SK-N-MC (cell line): Measurements from ENCODE around the gene SESTD1.
A peak's percentile ranks its signal among the peaks of the same experiment; 100 is the strongest.

Experiments used
- DNase-seq: peaks from one replicate; pipeline ENCODE4 v3.0.0-alpha.2; 2011; ENCODE audit warnings: low read depth, low spot score
- H3K27ac ChIP-seq: fragments of 200-600 bp; sonication (generic); 2 replicates; pipeline ENCODE4 v1.5.1; 2016; ENCODE audit warnings: mixed run types
- H3K36me3 ChIP-seq: fragments of 200-600 bp; sonication (generic); 2 replicates; pipeline ENCODE4 v1.6.1; 2017; ENCODE audit warnings: antibody characterized with exemption, low read length, mixed read lengths; ENCODE audit not compliant: insufficient read depth
- H3K4me3 ChIP-seq: fragments of 200-600 bp; sonication (generic); 2 replicates; pipeline ENCODE4 v1.5.1; 2016
- H3K9ac ChIP-seq: fragments of 200-600 bp; sonication (generic); 2 replicates; pipeline ENCODE4 v1.8.0; 2017; ENCODE audit warnings: mixed run types, mixed read lengths; ENCODE audit not compliant: insufficient read length
- H3K9me3 ChIP-seq: fragments of 200-600 bp; sonication (generic); 2 replicates; pipeline ENCODE4 v1.6.1; 2017; ENCODE audit warnings: low read depth, mild to moderate bottlenecking, antibody characterized with exemption, low read length, moderate library complexity, mixed read lengths
- EZH2 ChIP-seq: fragments of 200-600 bp; sonication (generic); IDR thresholded peaks from one replicate; pipeline ENCODE4 v1.6.1; 2017; ENCODE audit warnings: antibody characterized with exemption
- FOXP2 ChIP-seq: optimal IDR thresholded peaks from 2 replicates; pipeline ENCODE3; 2011; ENCODE audit warnings: mild to moderate bottlenecking, moderate library complexity; ENCODE audit not compliant: insufficient read depth; ENCODE audit errors: extremely low read length, control extremely low read depth
- POLR2AphosphoS5 ChIP-seq: IDR thresholded peaks from 2 replicates; pipeline ENCODE4 v1.6.1; 2012; ENCODE audit warnings: mild to moderate bottlenecking, low read depth, low read length, borderline replicate concordance

Gene SESTD1

GRCh38 chr2:179137200-179137759, 127.4 kb downstream of the SESTD1 start:
- Histone ChIP-seq H3K9me3 (no peaks in the 10 kb centered on the region), H3K27ac (no peak overlapping the region), H3K9ac (no peak overlapping the region), H3K4me3 (no peak overlapping the region), H3K36me3 (peaks cover 11% of the 10 kb centered on the region; the same call in 1 of the 2 replicates)
- no peak for DNase-seq
- TF ChIP-seq EZH2, result no peak
- TF ChIP-seq FOXP2, result no peak
- no peak for TF ChIP-seq POLR2AphosphoS5

DNA sequence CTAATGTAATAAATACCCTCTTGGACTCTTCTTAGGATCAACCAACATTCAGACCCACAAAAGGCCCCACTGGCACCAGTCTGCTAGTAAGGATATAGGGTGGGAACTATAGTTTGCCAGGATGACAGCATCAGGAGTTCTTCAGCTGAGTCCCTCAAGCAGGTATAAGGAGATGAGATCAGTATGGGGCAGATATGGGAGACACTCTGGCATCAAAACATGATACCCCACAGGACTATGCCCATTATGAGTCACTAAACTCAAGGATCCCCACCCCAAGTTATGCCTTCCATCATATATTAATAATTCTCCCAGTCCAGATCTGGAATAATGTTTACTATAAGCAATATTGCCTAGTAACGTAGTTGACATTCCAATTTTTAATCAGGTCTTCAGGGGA, 131.6 kb downstream of the SESTD1 start:
- no peaks in the 10 kb centered on the region for H3K36me3 ChIP-seq
- H3K9ac ChIP-seq, result no peak overlapping the region
- no peak overlapping the region for H3K4me3 ChIP-seq
- DNase-seq, result no peak
- TF ChIP-seq POLR2AphosphoS5 (no peak), FOXP2 (no peak), EZH2 (no peak)
- H3K27ac ChIP-seq, result no peak overlapping the region
- H3K9me3 ChIP-seq, result no peaks in the 10 kb centered on the region

- H3K36me3 ChIP-seq, result no peaks in the 10 kb centered on the region
- H3K27ac ChIP-seq, result peak overlapping the region; percentile 52; the same call in 1 of the 2 replicates
- no peak for TF ChIP-seq POLR2AphosphoS5
- no peak for TF ChIP-seq FOXP2
- TF ChIP-seq EZH2, result no peak
- no peaks in the 10 kb centered on the region for H3K9me3 ChIP-seq
- DNase-seq, result peak; percentile 6
- H3K4me3 ChIP-seq, result peak overlapping the region; percentile 10; the same call in 1 of the 2 replicates
- no peak overlapping the region for H3K9ac ChIP-seq
Observed at GRCh38 chr2:179132076-179132475, 132.6 kb downstream of the SESTD1 start.

GRCh38 chr2:179130560-179130959, 134.1 kb downstream of the SESTD1 start:
- Histone ChIP-seq H3K27ac (no peak overlapping the region), H3K9me3 (no peaks in the 10 kb centered on the region), H3K9ac (no peak overlapping the region), H3K4me3 (no peak overlapping the region), H3K36me3 (no peaks in the 10 kb centered on the region)
- TF ChIP-seq EZH2 (no peak), POLR2AphosphoS5 (no peak), FOXP2 (no peak)
- no peak for DNase-seq

- Histone ChIP-seq H3K36me3 (no peaks in the 10 kb centered on the region), H3K9me3 (no peaks in the 10 kb centered on the region), H3K9ac (no peak overlapping the region), H3K4me3 (no peak overlapping the region), H3K27ac (no peak overlapping the region)
- no peak for DNase-seq
- TF ChIP-seq EZH2 (no peak), FOXP2 (no peak), POLR2AphosphoS5 (no peak)
Observed at GRCh38 chr2:179129574-179130238, 134.9 kb downstream of the SESTD1 start.

- H3K27ac ChIP-seq, result no peak overlapping the region
Observed at GRCh38 chr2:179125404-179125803, 139.2 kb downstream of the SESTD1 start.

GRCh38 chr2:179124282-179124681, 140.3 kb downstream of the SESTD1 start:
- TF ChIP-seq POLR2AphosphoS5, result no peak
- no peak for TF ChIP-seq EZH2
- TF ChIP-seq FOXP2, result no peak
- no peak for DNase-seq
- Histone ChIP-seq H3K36me3 (no peaks in the 10 kb centered on the region), H3K27ac (no peak overlapping the region), H3K9ac (no peak overlapping the region), H3K4me3 (no peak overlapping the region), H3K9me3 (no peaks in the 10 kb centered on the region)

More at GRCh38 chr2:179125404-179125803, 139.2 kb downstream of the SESTD1 start:
- H3K36me3 ChIP-seq, result no peaks in the 10 kb centered on the region
- TF ChIP-seq EZH2, result no peak
- H3K4me3 ChIP-seq, result no peak overlapping the region
- H3K9me3 ChIP-seq, result no peaks in the 10 kb centered on the region
- no peak overlapping the region for H3K9ac ChIP-seq
- DNase-seq, result no peak

DNA sequence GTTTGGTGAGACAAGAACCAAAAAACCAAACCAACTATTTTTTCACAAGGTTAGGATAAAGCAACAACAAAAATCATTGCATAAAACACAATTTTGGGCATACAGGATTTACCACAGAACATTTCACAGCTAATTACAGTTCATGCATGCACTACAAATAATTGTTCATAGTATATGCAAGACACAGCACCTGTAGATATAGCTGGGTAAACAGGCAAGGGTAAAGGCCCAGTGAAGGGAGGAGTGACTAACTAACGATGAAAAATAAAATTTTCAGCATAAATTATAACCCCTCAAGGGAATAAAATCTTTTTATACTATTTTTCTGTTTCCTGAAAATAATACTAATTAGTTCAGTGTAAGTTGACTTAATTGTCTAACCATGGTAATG, 141.4 kb downstream of the SESTD1 start:
- no peak for TF ChIP-seq FOXP2
- no peak for TF ChIP-seq POLR2AphosphoS5
- no peak for TF ChIP-seq EZH2
- H3K27ac ChIP-seq, result no peak overlapping the region
- H3K36me3 ChIP-seq, result no peaks in the 10 kb centered on the region
- H3K4me3 ChIP-seq, result no peak overlapping the region
- no peak overlapping the region for H3K9ac ChIP-seq
- H3K9me3 ChIP-seq, result no peaks in the 10 kb centered on the region
- no peak for DNase-seq

GRCh38 chr2:179107737-179108136, 156.9 kb downstream of the SESTD1 start:
- TF ChIP-seq FOXP2 (no peak), EZH2 (no peak)
- Histone ChIP-seq H3K36me3 (peaks cover 21% of the 10 kb centered on the region), H3K9ac (no peak overlapping the region), H3K27ac (no peak overlapping the region), H3K4me3 (no peak overlapping the region), H3K9me3 (no peaks in the 10 kb centered on the region)
- DNase-seq, result no peak
